ENCODE measurements around the gene ANKLE1.

GRCh38 chr19:17307876-17308377 is 26.2 kb downstream of the ANKLE1 start:
- TF ChIP-seq TAF1 (IDR thresholded peaks at IDR 0.05; ENCODE audit: borderline replicate concordance, insufficient read depth, low read length) (no peak), POLR2AphosphoS5 (IDR thresholded peaks at IDR 0.05; ENCODE audit: low read depth, low read length) (no peak), REST (IDR thresholded peaks at IDR 0.05; ENCODE audit: insufficient read depth in 1 of 2, low read depth in 2 of 2, low read length in 2 of 2) (no peak)
